HG03442 (cell line): ENCODE data around the gene OR4K14.
"Not testable (repeated sequence)": the region's sequence is repeated elsewhere in the genome, so short reads cannot be mapped to it uniquely, and the experiment has no call there.

Source experiments
- ATAC-seq: cut with Tn5 transposase; IDR thresholded peaks from one replicate; pipeline ENCODE4 v1.9.1; 2021; ENCODE audit warnings: mild to moderate bottlenecking, moderate library complexity; ENCODE audit not compliant: unreplicated experiment

The OR4K14 gene

DNA sequence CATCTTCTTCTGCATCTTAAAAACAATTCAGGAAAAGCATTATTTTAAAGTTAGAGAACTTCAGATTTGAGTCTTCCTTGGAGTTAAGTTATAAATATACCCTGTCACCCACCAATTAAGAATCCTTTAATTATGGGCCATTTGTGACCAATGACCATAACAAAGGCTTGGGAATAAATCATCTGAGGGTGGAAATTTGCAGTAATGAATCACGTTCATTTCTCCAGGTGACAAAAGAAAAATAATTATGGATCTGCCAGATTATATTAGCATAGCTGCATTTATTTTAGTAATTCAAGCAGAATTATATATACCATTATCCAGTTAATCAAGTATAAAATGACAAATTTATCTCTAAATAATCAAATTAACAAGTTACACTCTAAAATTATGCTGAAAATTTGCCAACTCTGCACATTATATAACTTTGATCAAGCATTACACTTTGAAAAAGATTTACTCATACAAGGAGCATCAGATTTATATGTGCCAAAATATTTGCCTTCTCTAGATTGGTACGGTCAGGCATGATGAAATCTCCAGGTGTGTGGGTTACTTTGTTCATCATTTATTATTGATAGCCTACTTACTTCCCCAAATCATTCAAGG is at the start of gene OR4K14:
Gene OR4K14 (minus strand): TSS at position 51 of the 609 bp plus-strand sequence. CDS start 4,114 bp downstream, outside the sequence.
- ATAC-seq: no peak

DNA sequence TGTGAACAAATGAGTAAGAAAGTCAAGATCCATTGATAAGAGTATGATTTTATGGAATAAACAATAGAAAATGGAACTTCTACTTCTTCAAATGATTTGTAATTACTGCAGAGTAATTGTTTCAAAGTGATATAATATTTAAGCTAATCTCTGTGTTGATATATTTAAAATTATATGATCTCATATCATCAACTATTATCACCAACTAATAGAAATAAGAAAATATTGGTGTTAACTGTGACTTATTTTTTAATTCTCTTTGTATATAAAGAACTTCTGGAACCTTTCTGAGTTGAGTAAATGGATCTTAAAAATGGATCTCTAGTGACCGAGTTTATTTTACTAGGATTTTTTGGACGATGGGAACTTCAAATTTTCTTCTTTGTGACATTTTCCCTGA is 40.6 kb upstream of the OR4K14 start, which contains the start of gene OR4L1:
Gene OR4L1 (plus strand): TSS at position 301 of the 400 bp plus-strand sequence. CDS start 0 bp downstream, at position 301.
- no peak for ATAC-seq

DNA sequence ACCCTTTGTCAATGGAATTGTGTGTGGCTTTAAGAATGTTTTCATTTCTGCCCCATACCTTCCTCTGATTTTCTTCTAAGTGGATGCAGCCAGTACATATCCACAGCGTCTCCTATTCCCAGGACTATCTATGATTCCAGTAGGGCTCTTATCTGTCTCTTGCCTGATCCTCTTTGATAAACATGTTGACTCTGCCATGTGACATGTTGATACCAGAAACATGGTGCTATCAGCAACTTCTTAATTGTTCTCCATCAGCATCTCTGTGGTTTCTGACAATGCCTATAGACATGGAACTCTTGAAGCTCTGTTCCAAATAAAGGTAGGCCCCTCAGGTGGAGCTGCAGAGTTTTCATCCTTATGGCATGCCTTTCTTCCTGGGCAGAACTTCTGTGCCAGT is 29.1 kb upstream of the OR4K14 start:
- ATAC-seq: no peak

DNA sequence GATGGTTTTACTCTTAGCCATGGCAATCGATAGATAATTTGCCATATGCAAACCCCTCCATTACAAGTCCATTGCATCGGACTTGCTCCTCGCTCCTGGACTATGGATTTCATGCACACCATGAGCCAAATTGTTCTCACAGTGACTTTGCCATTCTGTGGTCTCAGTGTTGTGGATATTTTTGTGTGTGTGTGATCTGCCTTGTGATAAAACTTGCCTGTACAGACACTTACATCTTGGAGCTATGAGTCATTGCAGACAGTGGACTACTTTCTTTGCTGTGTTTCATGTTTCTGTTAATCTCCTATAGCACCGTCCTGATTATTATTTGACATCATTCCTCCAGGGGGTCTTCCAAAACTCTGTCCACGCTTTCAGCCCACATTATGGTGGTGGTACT is 25.1 kb upstream of the OR4K14 start:
- no peak for ATAC-seq

DNA sequence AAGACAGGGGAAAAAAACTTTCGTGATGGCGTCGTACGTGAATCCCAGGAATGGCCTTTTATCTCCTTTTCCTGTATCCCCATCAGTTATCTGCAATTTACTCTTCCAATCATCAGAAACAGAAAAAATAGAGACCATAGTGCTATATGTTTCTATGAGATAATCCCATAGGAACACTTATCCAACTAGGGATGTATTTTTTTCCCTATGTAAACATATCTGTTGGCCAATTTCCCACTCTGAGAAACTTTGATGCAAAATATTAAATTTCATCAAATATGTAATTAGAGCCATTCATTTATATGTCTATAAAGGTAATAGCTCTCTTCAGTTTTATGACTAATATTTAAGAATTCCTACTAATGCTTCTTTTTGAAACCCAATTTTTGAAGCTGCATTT is 16.8 kb upstream of the OR4K14 start, which contains the start of gene OR4K13:
Gene OR4K13 (minus strand): TSS at position 101 of the 400 bp plus-strand sequence. CDS start 1,280 bp downstream, outside the sequence.
- ATAC-seq: no peak

GRCh38 chr14:20035449-20035848 is 16.3 kb upstream of the OR4K14 start:
- ATAC-seq: no peak

DNA sequence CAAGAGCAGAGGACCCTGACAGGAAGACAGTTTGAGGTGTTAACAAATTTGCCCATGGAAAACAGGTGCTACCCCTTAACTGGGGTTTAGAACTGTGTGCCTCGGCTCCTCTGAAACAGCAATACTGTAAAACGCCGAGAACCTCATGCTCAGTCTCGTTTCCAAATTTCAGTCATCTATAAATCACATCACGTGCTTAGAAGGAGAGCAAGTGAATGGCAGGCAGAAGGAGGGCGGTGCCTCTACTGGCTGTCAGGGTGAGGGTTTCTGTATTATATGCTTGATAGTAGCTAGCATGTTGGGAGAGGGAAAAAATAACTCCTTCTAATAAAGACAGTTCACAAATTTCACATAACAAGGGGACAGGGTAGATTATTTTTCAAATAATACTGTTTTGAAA is 12.0 kb upstream of the OR4K14 start:
- ATAC-seq: no peak

GRCh38 chr14:20008156-20008555 is 11.0 kb downstream of the OR4K14 start:
- ATAC-seq: no peak

GRCh38 chr14:20002319-20002718 is 16.8 kb downstream of the OR4K14 start:
- ATAC-seq: no peak

DNA sequence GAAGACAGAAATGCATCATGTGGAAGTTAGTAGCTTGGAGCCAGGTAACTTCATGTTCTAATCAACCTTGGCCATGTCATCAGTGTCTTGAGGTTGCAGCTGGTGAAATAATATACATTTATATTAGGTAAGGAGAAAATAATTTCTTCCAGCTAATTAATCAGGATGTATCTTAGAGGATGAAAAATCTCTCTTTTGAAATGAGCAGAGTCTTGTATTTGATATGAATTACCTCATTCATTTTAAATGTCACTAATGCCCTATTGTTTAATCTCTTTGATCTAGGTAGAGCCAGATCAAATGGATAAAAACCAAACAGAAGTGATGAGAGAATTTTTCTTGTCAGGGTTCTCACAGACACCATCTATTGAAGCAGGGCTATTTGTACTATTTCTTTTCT is 17.2 kb downstream of the OR4K14 start, which contains the start of gene OR4Q2:
Gene OR4Q2 (plus strand): TSS at position 301 of the 400 bp plus-strand sequence.
- no peak for ATAC-seq

DNA sequence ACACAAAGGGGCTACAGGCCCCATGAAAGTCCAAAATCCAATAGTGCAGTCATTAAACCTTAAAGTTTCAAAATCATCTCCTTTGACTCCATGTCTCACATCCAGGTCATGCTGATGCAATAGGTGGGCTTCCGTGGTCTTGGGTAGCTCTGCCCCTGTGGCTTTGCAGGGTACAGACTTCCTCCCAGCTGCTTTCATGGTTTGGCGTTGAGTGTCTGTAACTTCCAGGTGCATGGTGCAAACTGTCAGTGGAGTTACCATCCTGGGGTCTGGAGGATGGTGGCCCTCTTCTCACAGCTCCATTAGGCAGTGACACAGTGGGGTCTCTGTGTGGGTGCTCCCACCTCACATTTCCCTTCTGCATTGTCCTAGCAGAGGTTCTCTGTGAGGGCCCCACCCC is 25.7 kb downstream of the OR4K14 start:
- ATAC-seq: no peak

GRCh38 chr14:19975291-19975690 is 43.8 kb downstream of the OR4K14 start, which contains the start of gene OR4K15:
Gene OR4K15 (plus strand): TSS chr14:19975591. CDS start chr14:19975591, 0 bp downstream.
- ATAC-seq: no peak

DNA sequence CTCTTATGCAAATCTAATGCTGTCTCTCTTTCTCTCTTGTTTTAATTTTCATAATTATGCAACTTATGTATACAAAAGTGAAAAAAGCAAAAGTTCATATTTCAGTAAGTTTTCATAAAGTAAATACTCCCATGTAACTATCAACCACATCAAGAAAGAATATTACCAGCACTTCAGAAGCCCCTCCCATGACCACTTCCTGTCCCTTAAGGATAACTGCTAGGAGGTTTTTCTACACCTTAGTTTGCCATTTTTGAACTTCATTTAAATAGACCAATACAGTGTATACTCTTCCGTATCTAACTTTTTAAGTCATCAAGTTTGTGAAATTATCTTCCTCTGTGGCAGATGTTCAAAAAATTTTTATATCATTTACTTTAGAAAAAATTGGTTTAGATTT is 44.3 kb downstream of the OR4K14 start:
- ATAC-seq: no peak

DNA sequence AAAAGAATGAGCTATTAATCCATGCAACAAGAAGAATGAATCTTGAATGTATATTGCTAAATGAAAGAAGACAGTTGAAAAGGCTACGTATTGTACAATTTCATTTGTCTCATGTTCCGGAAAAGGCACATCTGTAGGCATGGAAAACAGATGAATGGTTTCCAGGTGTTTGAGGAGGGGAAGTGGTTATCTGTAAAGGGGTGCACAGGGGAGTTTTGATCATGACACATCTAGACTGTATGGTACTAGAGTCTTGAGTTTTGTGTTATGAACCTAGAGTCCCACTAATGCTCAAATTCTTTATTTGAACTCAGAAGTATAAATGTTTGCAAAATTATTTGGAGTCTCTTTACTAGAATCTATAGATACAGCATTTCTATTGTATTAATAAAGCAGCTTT is 49.4 kb downstream of the OR4K14 start:
- ATAC-seq: not testable (repeated sequence)
